Islet of Langerhans (tissue), 1 donor: ENCODE data around the gene STAT4.
"Not testable (repeated sequence)": the region's sequence is repeated elsewhere in the genome, so short reads cannot be mapped to it uniquely, and the experiment has no call there.

Experiments used
- FAIRE-seq: peaks from one replicate; lab custom pipeline; 2011; peaks lifted over from hg19 to GRCh38; lab: Jason Lieb, UNC

The STAT4 gene

DNA sequence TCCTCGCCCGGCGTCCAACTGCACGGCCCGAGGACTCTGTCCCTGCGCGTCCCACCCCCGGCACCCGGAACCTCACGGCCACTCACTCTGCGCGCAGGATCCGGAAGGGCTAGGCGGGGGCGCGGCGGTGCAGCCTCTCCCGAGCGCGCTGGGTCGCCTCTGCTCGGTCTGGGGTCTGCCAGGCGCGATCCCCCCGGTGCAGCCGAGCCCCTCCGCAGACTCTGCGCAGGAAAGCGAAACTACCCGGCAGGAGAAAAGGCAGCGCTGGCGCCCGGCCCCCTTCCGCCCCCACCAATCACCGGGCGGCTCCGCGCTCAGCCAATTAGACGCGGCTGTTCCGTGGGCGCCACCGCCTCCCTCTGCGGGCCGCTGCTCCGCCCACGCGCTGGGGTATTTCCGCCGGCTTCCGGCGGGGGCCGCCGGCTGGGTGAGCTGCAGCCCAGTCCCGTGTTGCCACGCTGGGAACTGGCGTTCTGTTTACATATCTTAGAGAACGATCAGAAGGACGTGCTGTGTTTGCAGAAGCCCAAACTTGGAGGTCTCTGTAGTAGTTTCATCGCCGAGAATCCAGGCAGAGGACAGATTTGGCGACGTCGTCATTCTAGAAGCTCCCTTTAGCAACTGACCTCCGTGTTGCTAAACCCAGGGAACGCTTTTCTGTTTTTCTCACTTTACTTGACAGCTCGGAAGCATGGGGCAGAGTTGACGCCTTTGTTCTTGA, 136.7 kb downstream of the STAT4 start, which contains the start of gene STAT1:
Gene STAT1 (minus strand): TSS at position 240 of the 721 bp plus-strand sequence. CDS start 4,168 bp downstream, outside the sequence.
- FAIRE-seq: no peak

DNA sequence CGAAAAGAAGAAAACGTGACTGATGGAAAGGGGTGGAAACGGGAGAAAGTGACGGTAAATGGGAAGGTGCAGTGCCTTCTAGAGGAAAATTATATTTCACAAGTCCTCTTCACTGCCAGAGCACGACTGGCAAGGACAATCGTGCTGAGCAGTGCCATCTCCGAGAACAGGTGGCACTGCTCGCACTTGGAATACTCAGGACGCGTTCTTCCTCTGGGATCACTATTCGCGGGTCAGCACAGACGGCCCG, 137.2 kb downstream of the STAT4 start:
- FAIRE-seq: no peak

DNA sequence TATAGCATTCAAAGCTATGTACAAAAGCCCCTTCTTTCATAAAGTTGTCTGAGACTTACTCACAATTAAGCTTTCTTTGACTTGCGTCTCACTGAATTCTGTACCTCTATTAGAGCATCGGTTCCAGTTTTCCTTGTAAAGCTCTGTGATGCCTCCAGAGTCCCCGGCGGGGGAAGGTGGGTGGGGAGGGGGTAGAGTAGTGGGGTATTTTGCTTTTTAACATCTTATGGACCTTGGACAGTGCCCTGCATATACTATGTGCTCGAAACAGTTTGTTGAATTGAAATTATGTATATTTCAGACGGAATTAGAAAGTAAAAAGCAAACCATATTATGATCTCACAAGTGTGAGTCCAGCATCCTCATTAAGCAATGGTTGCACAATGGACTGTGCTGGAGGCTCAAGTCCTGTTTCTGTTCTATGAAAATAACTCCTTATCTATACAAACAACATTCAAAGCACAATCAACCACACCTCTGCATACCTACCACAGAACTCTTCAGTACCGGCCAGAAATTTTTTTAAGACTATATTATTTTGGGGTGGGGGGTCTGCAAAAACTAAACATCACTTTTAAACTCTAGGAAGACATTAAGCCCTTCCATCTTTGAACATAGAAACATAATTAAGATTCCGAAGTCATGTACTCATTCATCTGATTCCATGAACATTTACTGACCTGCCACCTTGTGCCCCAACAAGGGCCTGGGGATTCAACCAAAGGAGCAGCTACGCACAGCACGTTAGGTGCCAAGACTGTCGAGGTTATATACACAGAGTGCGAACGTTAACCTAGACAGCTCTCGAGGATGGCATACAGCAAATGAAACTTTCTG, 137.7 kb downstream of the STAT4 start:
- no peak for FAIRE-seq

DNA sequence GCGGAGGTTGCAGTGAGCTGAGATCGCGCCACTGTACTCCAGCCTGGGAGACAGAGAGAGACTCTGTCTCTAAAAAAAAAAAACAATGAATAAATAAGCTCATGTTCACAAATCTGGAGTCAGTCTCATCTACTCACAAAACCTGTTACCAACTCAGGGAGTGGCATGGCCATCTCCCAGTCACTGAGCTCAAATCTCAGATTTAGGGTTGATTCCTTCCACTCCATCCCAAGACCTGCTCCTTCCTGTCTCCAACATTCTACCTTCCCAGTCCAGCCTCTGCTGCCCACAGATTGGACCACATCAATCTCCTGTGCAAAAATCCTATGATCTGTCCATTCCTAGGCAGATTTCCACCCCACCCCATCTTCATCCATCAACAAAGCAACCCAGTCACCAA, 138.4 kb downstream of the STAT4 start:
- FAIRE-seq: no peak

- FAIRE-seq: no peak
Observed at GRCh38 chr2:191010887-191011885, 139.6 kb downstream of the STAT4 start.

DNA sequence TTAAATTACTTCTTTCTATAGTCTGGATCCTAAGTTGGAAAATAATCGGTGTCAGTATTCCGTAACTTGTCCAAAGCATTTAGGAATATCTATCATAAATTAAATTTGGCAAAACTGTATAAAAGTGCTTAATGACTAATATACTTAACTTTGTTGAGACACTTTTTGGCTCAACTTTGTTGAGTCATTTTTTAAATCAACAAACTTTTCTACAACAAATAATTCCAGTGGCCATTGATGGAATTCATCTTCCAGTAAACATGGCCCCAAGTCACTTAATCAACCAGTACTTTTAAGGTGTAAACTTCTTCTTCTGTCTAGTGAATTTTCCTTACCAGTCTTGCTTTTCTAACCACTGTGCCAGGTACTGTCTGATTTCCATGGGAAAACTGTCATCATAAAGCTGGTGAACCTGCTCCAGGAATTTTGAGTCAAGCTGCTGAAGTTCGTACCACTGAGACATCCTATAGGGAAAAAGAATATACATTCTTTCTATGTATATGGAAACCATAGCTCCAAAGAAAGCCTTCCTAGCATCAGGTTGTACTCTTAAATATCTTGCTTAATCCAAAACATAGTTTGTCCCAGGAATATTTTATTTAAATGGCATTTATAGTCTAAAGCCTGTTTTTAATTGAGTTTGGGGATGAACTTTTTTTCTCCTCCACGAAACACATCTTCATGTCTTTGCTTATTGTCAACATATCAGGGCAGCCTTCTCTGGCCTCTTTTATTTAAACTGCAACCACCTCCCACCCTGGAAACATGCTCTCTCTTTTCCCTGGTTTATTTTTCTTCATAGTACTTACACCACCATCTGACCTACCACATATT, 141.0 kb downstream of the STAT4 start:
- no peak for FAIRE-seq

GRCh38 chr2:191008286-191008685, 142.5 kb downstream of the STAT4 start:
- no peak for FAIRE-seq

DNA sequence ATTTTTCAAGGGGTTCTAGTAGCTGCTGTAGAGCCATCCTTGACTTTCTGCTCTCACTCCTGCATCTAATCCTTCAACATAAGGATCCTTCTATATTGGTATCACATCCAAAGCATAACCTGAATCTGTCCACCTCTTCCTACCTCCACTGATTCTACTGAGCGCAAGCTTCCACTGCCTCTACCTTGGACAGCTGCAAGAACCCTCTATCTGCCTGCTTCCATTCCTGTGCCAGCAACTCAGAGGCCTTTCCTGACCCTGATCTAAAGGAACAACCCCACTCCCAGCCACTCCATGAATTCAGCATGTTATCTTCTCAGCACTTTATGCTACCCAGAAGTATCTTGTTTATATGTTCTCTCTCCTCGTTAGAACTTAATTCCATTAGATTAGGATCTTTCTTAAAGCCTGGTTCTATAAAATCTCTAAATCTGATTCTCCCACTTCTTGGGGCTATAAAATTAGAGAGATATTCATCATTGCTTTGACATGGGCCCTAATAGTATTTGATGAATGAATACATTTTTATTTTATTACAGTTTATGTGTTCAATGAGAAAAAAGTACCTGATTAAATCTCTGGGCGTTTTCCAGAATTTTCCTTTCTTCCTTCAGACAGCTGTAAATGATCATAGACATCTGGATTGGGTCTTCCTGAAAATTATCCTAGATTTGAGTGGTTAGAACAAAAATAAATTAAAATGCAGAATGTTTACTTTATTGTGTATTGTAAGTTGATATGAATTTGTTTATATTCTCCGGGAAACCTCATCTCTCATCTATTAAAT, 143.6 kb downstream of the STAT4 start:
- FAIRE-seq: no peak

DNA sequence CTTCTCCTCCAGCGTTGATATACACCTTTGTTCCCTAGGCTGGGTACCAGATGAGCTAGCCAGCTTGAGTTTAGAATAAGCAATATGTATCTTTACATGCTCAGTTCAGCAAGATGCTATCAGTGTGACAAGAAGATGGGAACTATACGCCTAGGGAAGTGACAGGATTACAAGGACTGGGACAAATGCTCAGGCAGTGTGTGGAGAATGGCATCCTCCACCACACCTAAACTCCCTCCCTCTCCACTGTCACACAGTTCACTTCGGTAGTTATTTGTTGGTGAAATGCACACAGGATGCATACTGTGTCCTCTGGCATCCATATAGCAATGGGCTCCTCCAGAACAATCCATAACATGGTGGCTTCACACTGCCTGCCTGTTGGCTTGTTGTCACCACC, 144.5 kb downstream of the STAT4 start:
- no peak for FAIRE-seq

- no peak for FAIRE-seq
Observed at GRCh38 chr2:191003405-191004309, 147.1 kb downstream of the STAT4 start.

GRCh38 chr2:191001624-191002023, 149.2 kb downstream of the STAT4 start:
- FAIRE-seq: no peak

- FAIRE-seq: no peak
Observed at GRCh38 chr2:191001032-191001431, 149.8 kb downstream of the STAT4 start.

DNA sequence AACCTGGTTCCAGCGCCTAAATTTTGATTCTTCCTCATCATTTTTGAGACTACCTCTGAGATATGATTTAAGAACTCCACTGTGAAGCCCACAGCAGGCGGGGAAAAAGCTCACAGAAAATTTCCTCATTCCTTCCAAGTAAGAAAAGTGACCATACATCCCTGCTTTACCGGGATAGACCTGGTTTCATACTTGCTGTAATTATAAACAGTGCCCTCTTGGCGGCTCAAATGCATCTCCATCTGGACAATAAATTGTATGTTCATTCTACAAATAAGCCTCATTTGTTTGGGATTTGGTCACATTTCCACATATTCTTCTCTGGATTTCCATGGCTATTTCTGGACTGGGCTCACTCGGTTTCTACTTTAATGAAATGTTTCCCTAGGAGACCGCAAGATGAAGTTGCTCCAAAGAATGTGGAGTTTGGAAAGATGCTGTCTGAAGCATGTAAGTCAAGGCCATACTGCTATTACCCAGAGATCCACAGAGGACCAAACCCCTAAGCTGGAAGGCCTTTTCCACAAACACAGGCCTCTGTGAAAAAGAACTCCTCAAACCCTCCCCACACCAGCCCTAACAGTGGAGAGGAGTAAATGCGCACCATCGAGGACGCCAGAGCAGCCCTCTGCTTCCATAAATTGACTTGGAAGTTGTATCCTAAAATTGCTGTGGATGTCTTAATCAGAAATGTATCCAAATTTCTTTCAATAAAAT, 150.7 kb downstream of the STAT4 start:
- FAIRE-seq: no peak

DNA sequence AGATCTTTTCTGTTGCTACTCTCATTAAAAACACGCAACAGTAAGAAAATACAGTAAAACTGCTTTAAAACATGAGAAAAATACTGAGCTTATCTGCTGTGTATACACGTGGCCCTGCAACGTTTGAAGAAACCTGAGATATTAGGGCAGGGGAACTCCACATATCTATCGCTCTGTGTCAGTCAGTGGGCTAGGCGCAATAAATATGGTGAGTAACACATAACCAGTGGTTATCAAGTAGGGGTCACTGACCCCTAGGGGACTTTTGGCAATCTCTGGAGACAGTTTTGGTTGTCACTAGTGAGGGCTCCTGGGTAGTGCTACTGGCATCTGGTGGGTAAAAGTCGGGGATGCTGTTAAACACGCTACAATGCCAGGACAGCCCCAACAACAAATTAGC, 151.7 kb downstream of the STAT4 start:
- no peak for FAIRE-seq

GRCh38 chr2:190997526-190998113, 153.2 kb downstream of the STAT4 start:
- FAIRE-seq: no peak

GRCh38 chr2:190996947-190997346, 153.8 kb downstream of the STAT4 start:
- no peak for FAIRE-seq

DNA sequence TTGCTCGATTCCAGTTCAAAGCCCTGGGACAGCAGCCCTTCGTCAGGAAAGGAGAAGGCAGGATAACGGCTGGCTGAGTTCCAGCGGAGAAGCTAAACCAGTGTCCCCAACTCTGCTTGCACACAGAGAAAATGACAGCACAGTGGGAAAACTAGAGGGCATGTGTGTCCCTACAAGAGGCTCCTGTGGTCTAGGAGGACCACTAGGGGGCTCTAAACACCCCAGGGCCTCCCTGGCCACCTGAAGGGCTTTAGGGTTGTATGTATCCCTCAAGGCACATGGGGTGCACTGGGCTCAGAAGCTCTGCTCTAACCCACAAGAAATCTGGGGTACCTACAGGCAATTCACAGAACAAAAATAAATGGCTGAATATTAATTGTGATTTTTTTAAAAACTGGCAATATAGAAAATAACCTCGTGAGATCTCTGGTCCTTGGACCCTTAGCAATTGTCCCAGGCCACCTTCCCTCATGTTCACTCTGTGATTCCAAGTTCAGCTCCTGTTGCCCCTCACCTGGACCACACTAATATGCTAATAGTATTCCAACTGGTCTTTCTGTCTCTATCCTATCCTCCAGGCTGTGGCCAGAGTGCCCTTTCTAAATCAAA, 154.4 kb downstream of the STAT4 start:
- no peak for FAIRE-seq

- FAIRE-seq: not testable (repeated sequence)
Observed at GRCh38 chr2:190995315-190995714, 155.5 kb downstream of the STAT4 start.
